HepG2 (cell line): Measurements from ENCODE around the gene ZG16B. TPM values are rescaled to one million over a fixed set of nuclear protein-coding genes. Genes with fewer than 3 reads are reported as not detected.

ENCODE experiments used
- CCDC6 ChIP-seq: sonication (generic); formaldehyde crosslinking; IDR thresholded peaks from 2 replicates; pipeline ENCODE4 v1.8.1; 2022; ENCODE audit warnings: mild to moderate bottlenecking, missing genetic modification reagents, moderate library complexity
- HMGXB4 ChIP-seq, 2 experiments: sonication (generic) in 1 of 2; formaldehyde crosslinking in 1 of 2; IDR thresholded peaks; 2 replicates each; pipeline versions ENCODE4 v1.4.0 to v1.6.1; 2018 to 2020; ENCODE audit warnings: missing genetic modification reagents in 2 of 2, borderline replicate concordance in 1 of 2, low read depth in 1 of 2, mild to moderate bottlenecking in 1 of 2, missing biosample characterization in 1 of 2
- HNRNPK ChIP-seq: fragments of 200-400 bp; formaldehyde crosslinking; IDR thresholded peaks from 2 replicates; pipeline ENCODE4 v1.6.1; 2018; ENCODE audit warnings: low read length, low read depth, moderate library complexity, mild to moderate bottlenecking; ENCODE audit not compliant: poor library complexity, severe bottlenecking
- HOXA7 ChIP-seq: sonication (generic); formaldehyde crosslinking; IDR thresholded peaks from 2 replicates; pipeline ENCODE4 v1.8.1; 2022; ENCODE audit warnings: mild to moderate bottlenecking, missing genetic modification reagents, moderate library complexity
- JUN ChIP-seq: sonication (generic); formaldehyde crosslinking; IDR thresholded peaks from 2 replicates; pipeline ENCODE4 v1.4.0; 2020; ENCODE audit warnings: mild to moderate bottlenecking, missing genetic modification reagents
- KAT2B ChIP-seq: fragments of 150-350 bp; IDR thresholded peaks from 2 replicates; pipeline ENCODE4 v1.6.1; 2014; ENCODE audit warnings: low read depth, low read length, borderline replicate concordance
- KMT2A ChIP-seq: sonication (generic); formaldehyde crosslinking; IDR thresholded peaks from 2 replicates; pipeline ENCODE4 v1.4.0; 2020; ENCODE audit warnings: missing genetic modification reagents
- MAF1 ChIP-seq: sonication (generic); formaldehyde crosslinking; IDR thresholded peaks from 2 replicates; pipeline ENCODE4 v1.5.0; 2020; ENCODE audit warnings: missing genetic modification reagents, borderline replicate concordance
- MIER2 ChIP-seq: IDR thresholded peaks from 2 replicates; pipeline ENCODE4 v1.6.1; 2016; ENCODE audit warnings: missing biosample characterization, missing genetic modification reagents
- RFX5 ChIP-seq: IDR thresholded peaks from 2 replicates; pipeline ENCODE4 v1.6.1; 2011; ENCODE audit warnings: low read depth, low read length, improper control_type of control experiment
- SCMH1 ChIP-seq: sonication (generic); formaldehyde crosslinking; IDR thresholded peaks from 2 replicates; pipeline ENCODE4 v1.9.0; 2021; ENCODE audit warnings: missing genetic modification reagents, mild to moderate bottlenecking, borderline replicate concordance
- TCF12 ChIP-seq, 2 experiments: fragments of 450-650 bp in 1 of 2; sonication (generic) in 1 of 2; formaldehyde crosslinking in 1 of 2; IDR thresholded peaks; 2 replicates each; pipeline versions ENCODE4 v1.6.1 to v1.8.0; 2017 to 2022; ENCODE audit warnings: antibody characterized with exemption in 1 of 2, mild to moderate bottlenecking in 1 of 2, missing genetic modification reagents in 1 of 2, moderate library complexity in 1 of 2
- ZBED4 ChIP-seq: sonication (generic); formaldehyde crosslinking; IDR thresholded peaks from 2 replicates; pipeline ENCODE4 v1.4.0; 2020; ENCODE audit warnings: missing genetic modification reagents, borderline replicate concordance
- ZBTB46 ChIP-seq: sonication (generic); formaldehyde crosslinking; IDR thresholded peaks from 2 replicates; pipeline ENCODE4 v1.4.0; 2020; ENCODE audit warnings: mild to moderate bottlenecking, missing genetic modification reagents, borderline replicate concordance
- ZNF224 ChIP-seq: sonication (generic); formaldehyde crosslinking; IDR thresholded peaks from 2 replicates; pipeline ENCODE4 v1.5.0; 2020; ENCODE audit warnings: mild to moderate bottlenecking, missing genetic modification reagents
- ZNF282 ChIP-seq: fragments of 450-650 bp; IDR thresholded peaks from 2 replicates; pipeline ENCODE4 v1.6.1; 2018; ENCODE audit not compliant: partially characterized antibody
- ZNF567 ChIP-seq: sonication (generic); formaldehyde crosslinking; IDR thresholded peaks from 2 replicates; pipeline ENCODE4 v1.8.1; 2023; ENCODE audit warnings: mild to moderate bottlenecking, missing genetic modification reagents, borderline replicate concordance
- ZNF577 ChIP-seq: sonication (generic); formaldehyde crosslinking; IDR thresholded peaks from 2 replicates; pipeline ENCODE4 v1.4.0; 2020; ENCODE audit warnings: mild to moderate bottlenecking, low read depth, missing genetic modification reagents, borderline replicate concordance
- ZNF597 ChIP-seq: sonication (generic); formaldehyde crosslinking; IDR thresholded peaks from 2 replicates; pipeline ENCODE4 v1.5.0; 2020; ENCODE audit warnings: missing genetic modification reagents
- ZNF782 ChIP-seq: sonication (generic); formaldehyde crosslinking; IDR thresholded peaks from 2 replicates; pipeline ENCODE4 v1.4.0; 2020; ENCODE audit warnings: missing genetic modification reagents, mild to moderate bottlenecking, borderline replicate concordance
- polyA plus RNA-seq, 8 experiments: library from polyadenylated mRNA; depleted of rRNA in 3 of 8; stranded (reverse) in 7 of 8; unstranded in 1 of 8; fragments of >200 nt; fragmentation: Illumina TruSeq in 4 of 8; extraction: Trizol in 4 of 8; gene quantifications; 2 replicates each; pipeline versions ENCODE4 v1.2.1 to v1.2.3, GENCODE V29; 2011 to 2016; ENCODE audit warnings: low read depth in 4 of 8, missing spikeins in 1 of 8, mixed read lengths in 1 of 8; ENCODE audit not compliant: insufficient read depth in 1 of 8
- total RNA-seq, 5 experiments: library from RNA; depleted of rRNA; stranded (reverse); fragments of >200 nt; fragmentation: Illumina TruSeq; extraction: Trizol; gene quantifications; 2 replicates each; pipeline ENCODE4 v1.2.3, GENCODE V29; 2016; ENCODE audit warnings: low read depth in 1 of 5

The ZG16B gene
- total and polyA plus RNA-seq, 2 of the 13 experiments (the other 11 are each of a cell fraction or from before 2014, with no cell fraction given): 1.5 to 11.3 TPM

GRCh38 chr16:2874912-2875362, 44.8 kb downstream of the ZG16B start (continued):
- TF ChIP-seq HMGXB4 (CRISPR knock-in tag; IDR thresholded peaks at IDR 0.05; ENCODE audit: borderline replicate concordance in 1 of 2, low read depth in 1 of 2) (peak; percentile 89 to 92; a peak in 3 of 4 replicates), MAF1 (no peak), JUN (CRISPR knock-in tag) (no peak), HNRNPK (no peak), SCMH1 (CRISPR knock-in tag) (no peak), ZNF224 (CRISPR knock-in tag) (no peak), ZNF567 (CRISPR knock-in tag) (no peak), RFX5 (no peak), TCF12 (IDR thresholded peaks at IDR 0.05) (no peak), TCF12 (CRISPR knock-in tag; IDR thresholded peaks at IDR 0.05) (no peak), ZBTB46 (CRISPR knock-in tag) (no peak), HOXA7 (CRISPR knock-in tag) (no peak), KMT2A (CRISPR knock-in tag) (peak; percentile 25; the same call in 1 of the 2 replicates), ZBED4 (CRISPR knock-in tag) (peak; percentile 99), ZNF597 (CRISPR knock-in tag) (no peak), ZNF282 (no peak), CCDC6 (CRISPR knock-in tag) (0 out of 2 replicates have a peak, but pooled peaks have one; percentile 32), ZNF782 (CRISPR knock-in tag) (0 out of 2 replicates have a peak, but pooled peaks have one; percentile 36), KAT2B (no peak), ZNF577 (CRISPR knock-in tag) (no peak), MIER2 (CRISPR knock-in tag) (0 out of 2 replicates have a peak, but pooled peaks have one; percentile 33)
